Measurements from ENCODE around the gene AHRR. TPM values are rescaled to one million over a fixed set of nuclear protein-coding genes. Genes with fewer than 3 reads are reported as not detected.
"Not testable (repeated sequence)": the region's sequence is repeated elsewhere in the genome, so short reads cannot be mapped to it uniquely, and the experiment has no call there.

The AHRR gene
- total RNA-seq, 1 donor from 2014 or later: 10.5 TPM

GRCh38 chr5:368183-369084 is 46.9 kb downstream of the AHRR start:
- DNase-seq (ENCODE audit: low read depth): peak; percentile 86
- Histone ChIP-seq H3K4me3 (ENCODE audit: insufficient read depth, low read depth, low read length) (no peak overlapping the region), H3K9me3 (ENCODE audit: insufficient read depth, low read depth, low read length) (peaks cover 3% of the 10 kb centered on the region), H3K4me1 (ENCODE audit: insufficient read depth, low read length) (peaks cover 39% of the 10 kb centered on the region), H3K79me2 (ENCODE audit: insufficient read depth, low read length) (peaks cover 5% of the 10 kb centered on the region), H4K20me1 (ENCODE audit: insufficient read depth, low read length) (no peaks in the 10 kb centered on the region), H3K27ac (ENCODE audit: low read depth, low read length) (peak overlapping the region; percentile 86), H3K27me3 (ENCODE audit: insufficient read depth, low read length) (no peaks in the 10 kb centered on the region), H3K4me2 (ENCODE audit: low read length) (peak overlapping the region; percentile 41), H3K36me3 (ENCODE audit: insufficient read depth, low read length) (no peaks in the 10 kb centered on the region), H3K9ac (ENCODE audit: low read length) (peak overlapping the region; percentile 65), H2AFZ (ENCODE audit: low read depth, low read length) (no peak overlapping the region)
- Mint-ChIP-seq H3K4me3 (ENCODE audit: unreplicated experiment) (no peak overlapping the region), H3K27me3 (ENCODE audit: low read depth, unreplicated experiment) (peaks cover 6% of the 10 kb centered on the region), H3K36me3 (ENCODE audit: low read depth, unreplicated experiment) (no peaks in the 10 kb centered on the region), H3K9me3 (ENCODE audit: unreplicated experiment) (no peaks in the 10 kb centered on the region), H3K27ac (ENCODE audit: unreplicated experiment) (no peak overlapping the region), H3K4me1 (ENCODE audit: low read depth, unreplicated experiment) (peaks cover 13% of the 10 kb centered on the region)
- no peak for TF ChIP-seq EZH2 (IDR thresholded peaks at IDR 0.05; ENCODE audit: insufficient read depth, low read length)
- TF ChIP-seq CTCF (IDR thresholded peaks at IDR 0.05; ENCODE audit: insufficient read depth, low read depth, low read length): no peak
- FAIRE-seq: peak; percentile 37

DNA sequence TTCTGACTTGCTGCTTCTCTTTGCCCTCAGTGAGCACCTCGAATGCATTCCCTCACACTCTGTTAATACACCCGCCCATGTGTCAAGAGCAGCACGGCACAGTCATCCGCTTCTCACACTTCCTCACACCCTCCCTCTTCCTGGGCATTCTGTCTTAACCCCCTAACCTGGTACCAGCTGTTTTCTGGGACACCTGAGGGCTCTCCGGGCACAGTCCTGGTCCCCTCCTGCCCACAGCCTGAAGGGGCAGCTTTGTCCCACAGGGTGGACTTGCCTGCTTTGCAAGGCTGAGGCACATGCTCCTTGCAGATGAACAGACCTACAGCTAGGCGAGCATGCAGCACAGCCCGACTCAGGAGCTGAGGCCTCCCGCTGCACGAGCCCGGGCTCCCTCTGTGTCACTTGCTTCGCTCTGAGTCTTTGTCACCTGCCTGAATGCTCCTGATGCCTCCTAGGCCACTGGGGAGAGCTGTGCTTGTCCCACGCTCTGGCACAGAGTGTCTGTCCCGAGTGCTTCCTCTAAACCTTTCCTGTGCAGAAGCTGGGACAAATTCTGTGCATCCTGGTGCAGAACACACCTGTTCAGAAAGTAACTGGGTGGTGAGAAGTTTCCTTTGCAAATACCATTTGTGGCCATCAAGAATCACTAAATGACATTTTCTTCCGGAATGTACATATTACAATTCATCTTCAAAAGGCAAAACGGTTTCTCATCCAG is 47.8 kb downstream of the AHRR start:
- Histone ChIP-seq H4K20me1 (ENCODE audit: insufficient read depth, low read length) (no peaks in the 10 kb centered on the region), H2AFZ (ENCODE audit: low read depth, low read length) (no peak overlapping the region), H3K36me3 (ENCODE audit: insufficient read depth, low read length) (no peaks in the 10 kb centered on the region), H3K9me3 (ENCODE audit: insufficient read depth, low read depth, low read length) (no peaks in the 10 kb centered on the region), H3K4me3 (ENCODE audit: insufficient read depth, low read depth, low read length) (no peak overlapping the region), H3K4me1 (ENCODE audit: insufficient read depth, low read length) (peaks cover 45% of the 10 kb centered on the region), H3K27ac (ENCODE audit: low read depth, low read length) (peak overlapping the region; percentile 82), H3K27me3 (ENCODE audit: insufficient read depth, low read length) (no peaks in the 10 kb centered on the region), H3K79me2 (ENCODE audit: insufficient read depth, low read length) (peaks cover 5% of the 10 kb centered on the region), H3K4me2 (ENCODE audit: low read length) (peak overlapping the region; percentile 41), H3K9ac (ENCODE audit: low read length) (peak overlapping the region; percentile 65)
- no peak for TF ChIP-seq EZH2 (IDR thresholded peaks at IDR 0.05; ENCODE audit: insufficient read depth, low read length)
- TF ChIP-seq CTCF (IDR thresholded peaks at IDR 0.05; ENCODE audit: insufficient read depth, low read depth, low read length): no peak
- FAIRE-seq (no peak), DNase-seq (ENCODE audit: low read depth) (peak; percentile 25)
- peaks cover 8% of the 10 kb centered on the region for H3K27me3 Mint-ChIP-seq (ENCODE audit: low read depth, unreplicated experiment)
- no peaks in the 10 kb centered on the region for H3K9me3 Mint-ChIP-seq (ENCODE audit: unreplicated experiment)
- H3K4me1 Mint-ChIP-seq (ENCODE audit: low read depth, unreplicated experiment): peaks cover 14% of the 10 kb centered on the region
- no peak overlapping the region for H3K4me3 Mint-ChIP-seq (ENCODE audit: unreplicated experiment)
- H3K27ac Mint-ChIP-seq (ENCODE audit: unreplicated experiment): no peak overlapping the region
- no peaks in the 10 kb centered on the region for H3K36me3 Mint-ChIP-seq (ENCODE audit: low read depth, unreplicated experiment)

DNA sequence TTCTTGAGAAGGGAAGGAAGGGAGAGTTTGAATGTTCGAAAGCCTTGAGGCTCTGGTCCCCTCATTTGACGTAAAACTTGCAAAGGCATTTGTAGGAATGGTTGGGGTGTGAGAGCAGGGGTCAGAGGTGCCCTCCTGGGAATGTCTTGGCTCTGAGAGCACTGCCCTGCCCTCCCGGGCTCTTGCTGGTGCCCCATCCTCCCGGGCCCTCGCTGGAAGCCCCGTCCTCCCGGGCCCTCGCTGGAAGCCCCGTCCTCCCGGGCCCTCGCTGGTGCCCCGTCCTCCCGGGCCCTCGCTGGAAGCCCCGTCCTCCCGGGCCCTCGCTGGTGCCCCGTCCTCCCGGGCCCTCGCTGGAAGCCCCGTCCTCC is 48.3 kb downstream of the AHRR start:
- not testable (repeated sequence) for H3K79me2 ChIP-seq (ENCODE audit: insufficient read depth, low read length); H3K9me3 ChIP-seq (ENCODE audit: insufficient read depth, low read depth, low read length); H3K27me3 ChIP-seq (ENCODE audit: insufficient read depth, low read length); H4K20me1 ChIP-seq (ENCODE audit: insufficient read depth, low read length); H2AFZ ChIP-seq (ENCODE audit: low read depth, low read length); H3K9me3 Mint-ChIP-seq (ENCODE audit: unreplicated experiment); H3K36me3 ChIP-seq (ENCODE audit: insufficient read depth, low read length); DNase-seq (ENCODE audit: low read depth); H3K27me3 Mint-ChIP-seq (ENCODE audit: low read depth, unreplicated experiment); FAIRE-seq; H3K4me2 ChIP-seq (ENCODE audit: low read length); H3K36me3 Mint-ChIP-seq (ENCODE audit: low read depth, unreplicated experiment); H3K4me3 Mint-ChIP-seq (ENCODE audit: unreplicated experiment); H3K4me3 ChIP-seq (ENCODE audit: insufficient read depth, low read depth, low read length); H3K27ac Mint-ChIP-seq (ENCODE audit: unreplicated experiment)
- Histone ChIP-seq H3K4me1 (ENCODE audit: insufficient read depth, low read length) (peaks cover 50% of the 10 kb centered on the region), H3K9ac (ENCODE audit: low read length) (peak overlapping the region; percentile 65), H3K27ac (ENCODE audit: low read depth, low read length) (peak overlapping the region; percentile 82)
- peaks cover 17% of the 10 kb centered on the region for H3K4me1 Mint-ChIP-seq (ENCODE audit: low read depth, unreplicated experiment)
